ENCODE measurements around the gene HELZ. TPM values are rescaled to one million over a fixed set of nuclear protein-coding genes. Genes with fewer than 3 reads are reported as not detected.

HELZ gene
- total RNA-seq, 2 donors from 2014 or later: 51.4 to 74.7 TPM

GRCh38 chr17:67051155-67051538 is 193.8 kb downstream of the HELZ start:
- WGBS, 2 experiments (ENCODE audit: insufficient coverage in 1 of 2, insufficient read length in 1 of 2): 81 to 89% methylated on average over 3 to 4 of the region's 4 CpGs
- H3K27ac ChIP-seq (ENCODE audit: low read depth, low read length): no peak overlapping the region
- Mint-ChIP-seq H3K4me3 (no peak overlapping the region), H3K27me3 (ENCODE audit: insufficient read depth) (no peaks in the 10 kb centered on the region), H3K27ac (no peak overlapping the region), H3K9me3 (peaks cover 31% of the 10 kb centered on the region), H3K36me3 (ENCODE audit: low read depth) (peaks cover 7% of the 10 kb centered on the region), H3K4me1 (no peaks in the 10 kb centered on the region)
- no peaks in the 10 kb centered on the region for H3K4me1 ChIP-seq (ENCODE audit: control insufficient read depth, insufficient read depth, low read length)
- DNase-seq: no peak
- TF ChIP-seq, protein P1, sequence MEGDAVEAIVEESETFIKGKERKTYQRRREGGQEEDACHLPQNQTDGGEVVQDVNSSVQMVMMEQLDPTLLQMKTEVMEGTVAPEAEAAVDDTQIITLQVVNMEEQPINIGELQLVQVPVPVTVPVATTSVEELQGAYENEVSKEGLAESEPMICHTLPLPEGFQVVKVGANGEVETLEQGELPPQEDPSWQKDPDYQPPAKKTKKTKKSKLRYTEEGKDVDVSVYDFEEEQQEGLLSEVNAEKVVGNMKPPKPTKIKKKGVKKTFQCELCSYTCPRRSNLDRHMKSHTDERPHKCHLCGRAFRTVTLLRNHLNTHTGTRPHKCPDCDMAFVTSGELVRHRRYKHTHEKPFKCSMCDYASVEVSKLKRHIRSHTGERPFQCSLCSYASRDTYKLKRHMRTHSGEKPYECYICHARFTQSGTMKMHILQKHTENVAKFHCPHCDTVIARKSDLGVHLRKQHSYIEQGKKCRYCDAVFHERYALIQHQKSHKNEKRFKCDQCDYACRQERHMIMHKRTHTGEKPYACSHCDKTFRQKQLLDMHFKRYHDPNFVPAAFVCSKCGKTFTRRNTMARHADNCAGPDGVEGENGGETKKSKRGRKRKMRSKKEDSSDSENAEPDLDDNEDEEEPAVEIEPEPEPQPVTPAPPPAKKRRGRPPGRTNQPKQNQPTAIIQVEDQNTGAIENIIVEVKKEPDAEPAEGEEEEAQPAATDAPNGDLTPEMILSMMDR (conservative IDR thresholded peaks at IDR 0.05): no peak
- no peak overlapping the region for H3K9ac ChIP-seq (ENCODE audit: extremely low read depth, low read length, poor library complexity, severe bottlenecking)
- H3K9me3 ChIP-seq (ENCODE audit: control insufficient read depth, low read length): peaks cover 30% of the 10 kb centered on the region
- no peaks in the 10 kb centered on the region for H3K36me3 ChIP-seq (ENCODE audit: control insufficient read depth, insufficient read depth, low read length)
- no peak overlapping the region for H3K4me3 ChIP-seq (ENCODE audit: low read length)
- no peaks in the 10 kb centered on the region for H3K27me3 ChIP-seq (ENCODE audit: control insufficient read depth, insufficient read depth, low read length, poor library complexity, severe bottlenecking)

DNA sequence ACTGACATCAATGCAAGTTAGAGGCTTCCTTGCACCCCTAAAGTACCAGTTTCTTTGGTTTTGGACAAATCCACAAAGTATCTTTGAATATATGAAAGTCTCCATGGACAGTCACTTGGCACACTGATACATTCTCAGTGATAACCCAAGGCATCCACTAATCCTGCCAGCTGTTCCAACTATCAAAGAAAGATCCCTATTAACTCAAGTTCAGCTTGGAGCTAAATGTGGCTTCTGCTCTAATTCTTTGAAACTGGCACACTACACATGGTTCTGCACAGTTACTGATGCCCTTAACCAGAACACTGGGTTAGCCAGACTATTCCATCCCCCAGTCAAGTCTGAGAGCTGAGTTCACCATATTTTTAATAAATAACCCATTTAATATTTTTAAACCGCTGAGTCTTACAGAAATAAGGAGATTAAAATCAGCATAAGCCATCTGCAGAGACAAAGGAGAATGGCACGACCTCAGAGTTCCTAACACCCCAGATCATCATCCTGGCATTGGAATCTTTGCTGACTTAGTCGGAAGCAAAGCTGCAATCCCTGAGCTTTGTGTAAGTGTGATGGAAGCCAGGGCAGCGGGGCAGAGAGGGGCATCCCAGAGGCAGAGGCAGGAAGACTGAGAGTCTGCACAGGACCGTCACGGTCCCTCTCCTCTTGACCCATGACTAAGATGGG is 194.4 kb downstream of the HELZ start:
- no peaks in the 10 kb centered on the region for H3K27me3 ChIP-seq (ENCODE audit: control insufficient read depth, insufficient read depth, low read length, poor library complexity, severe bottlenecking)
- H3K4me3 Mint-ChIP-seq: no peak overlapping the region
- H3K27me3 Mint-ChIP-seq (ENCODE audit: insufficient read depth): no peaks in the 10 kb centered on the region
- WGBS, 2 experiments (ENCODE audit: insufficient coverage in 1 of 2, insufficient read length in 1 of 2): 94% methylated on average over 6 of the region's 6 CpGs
- H3K9me3 Mint-ChIP-seq: peaks cover 31% of the 10 kb centered on the region
- no peak overlapping the region for H3K4me3 ChIP-seq (ENCODE audit: low read length)
- H3K36me3 ChIP-seq (ENCODE audit: control insufficient read depth, insufficient read depth, low read length): no peaks in the 10 kb centered on the region
- no peaks in the 10 kb centered on the region for H3K4me1 Mint-ChIP-seq
- H3K4me1 ChIP-seq (ENCODE audit: control insufficient read depth, insufficient read depth, low read length): no peaks in the 10 kb centered on the region
- TF ChIP-seq, protein P1 (conservative IDR thresholded peaks at IDR 0.05): no peak
- no peak overlapping the region for H3K27ac ChIP-seq (ENCODE audit: low read depth, low read length)
- no peak overlapping the region for H3K27ac Mint-ChIP-seq
- peaks cover 30% of the 10 kb centered on the region for H3K9me3 ChIP-seq (ENCODE audit: control insufficient read depth, low read length)
- DNase-seq: no peak
- no peak overlapping the region for H3K9ac ChIP-seq (ENCODE audit: extremely low read depth, low read length, poor library complexity, severe bottlenecking)
- peaks cover 7% of the 10 kb centered on the region for H3K36me3 Mint-ChIP-seq (ENCODE audit: low read depth)

- Histone ChIP-seq H3K27me3 (ENCODE audit: control insufficient read depth, insufficient read depth, low read length, poor library complexity, severe bottlenecking) (no peaks in the 10 kb centered on the region), H3K36me3 (ENCODE audit: control insufficient read depth, insufficient read depth, low read length) (no peaks in the 10 kb centered on the region), H3K4me3 (ENCODE audit: low read length) (no peak overlapping the region), H3K4me1 (ENCODE audit: control insufficient read depth, insufficient read depth, low read length) (no peaks in the 10 kb centered on the region), H3K9me3 (ENCODE audit: control insufficient read depth, low read length) (peaks cover 30% of the 10 kb centered on the region), H3K27ac (ENCODE audit: low read depth, low read length) (no peak overlapping the region), H3K9ac (ENCODE audit: extremely low read depth, low read length, poor library complexity, severe bottlenecking) (no peak overlapping the region)
- no peak for DNase-seq
- peaks cover 7% of the 10 kb centered on the region for H3K36me3 Mint-ChIP-seq (ENCODE audit: low read depth)
- no peak overlapping the region for H3K4me3 Mint-ChIP-seq
- no peaks in the 10 kb centered on the region for H3K27me3 Mint-ChIP-seq (ENCODE audit: insufficient read depth)
- H3K9me3 Mint-ChIP-seq: peaks cover 31% of the 10 kb centered on the region
- WGBS, 2 experiments (ENCODE audit: insufficient coverage in 1 of 2, insufficient read length in 1 of 2): 95 to 100% methylated on average over 1 of the region's 1 CpG
- no peaks in the 10 kb centered on the region for H3K4me1 Mint-ChIP-seq
- H3K27ac Mint-ChIP-seq: no peak overlapping the region
- TF ChIP-seq, protein P1 (conservative IDR thresholded peaks at IDR 0.05): no peak
Observed at GRCh38 chr17:67050066-67050465, 194.9 kb downstream of the HELZ start.

Measured in endodermal cell (in vitro differentiated cells).